NCI-H774 (cell line): ENCODE data around the gene MRPL57.
"Not testable (repeated sequence)": the region's sequence is repeated elsewhere in the genome, so short reads cannot be mapped to it uniquely, and the experiment has no call there.

Experiments used
- DNase-seq: peaks from one replicate; lab custom pipeline; 2025; lab: John Stamatoyannopoulos, UW

The MRPL57 gene

GRCh38 chr13:21176215-21176981 is at the start of gene MRPL57, which contains the start of gene SKA3:
Gene MRPL57 (plus strand): TSS chr13:21176658. CDS start chr13:21176917, 259 bp downstream.
Gene SKA3 (minus strand): TSS chr13:21176552. CDS start chr13:21176477, 75 bp downstream.
- DNase-seq: peak; percentile 76

- no peak for DNase-seq
Measured at GRCh38 chr13:21130116-21130515, 46.3 kb upstream of the MRPL57 start.

- no peak for DNase-seq
Measured at GRCh38 chr13:21133077-21133476, 43.4 kb upstream of the MRPL57 start.

- DNase-seq: no peak
Measured at GRCh38 chr13:21134475-21134874, 42.0 kb upstream of the MRPL57 start.

GRCh38 chr13:21135833-21136232 is 40.6 kb upstream of the MRPL57 start:
- not testable (repeated sequence) for DNase-seq

- no peak for DNase-seq
Measured at GRCh38 chr13:21137696-21138095, 38.8 kb upstream of the MRPL57 start.

- no peak for DNase-seq
Measured at GRCh38 chr13:21138561-21138960, 37.9 kb upstream of the MRPL57 start.

- DNase-seq: no peak
Measured at GRCh38 chr13:21139374-21139773, 37.1 kb upstream of the MRPL57 start.

GRCh38 chr13:21142766-21143165 is 33.7 kb upstream of the MRPL57 start:
- DNase-seq: no peak

GRCh38 chr13:21147827-21148226 is 28.6 kb upstream of the MRPL57 start:
- no peak for DNase-seq

- DNase-seq: no peak
Measured at GRCh38 chr13:21148557-21149258, 27.8 kb upstream of the MRPL57 start.

GRCh38 chr13:21149568-21149967 is 26.9 kb upstream of the MRPL57 start:
- DNase-seq: no peak

GRCh38 chr13:21150013-21150412 is 26.4 kb upstream of the MRPL57 start:
- no peak for DNase-seq

- no peak for DNase-seq
Measured at GRCh38 chr13:21152251-21152899, 24.1 kb upstream of the MRPL57 start.

- DNase-seq: no peak
Measured at GRCh38 chr13:21164631-21165030, 11.8 kb upstream of the MRPL57 start.

GRCh38 chr13:21165606-21166005 is 10.9 kb upstream of the MRPL57 start:
- DNase-seq: not testable (repeated sequence)

GRCh38 chr13:21171420-21171819 is 5.0 kb upstream of the MRPL57 start:
- no peak for DNase-seq

- DNase-seq: not testable (repeated sequence)
Measured at GRCh38 chr13:21173767-21174166, 2.7 kb upstream of the MRPL57 start.

GRCh38 chr13:21175656-21176214 is 723 bp upstream of the MRPL57 start:
- DNase-seq: no peak

- no peak for DNase-seq
Measured at GRCh38 chr13:21176982-21177284, 475 bp downstream of the MRPL57 start.

GRCh38 chr13:21181671-21182070 is 5.2 kb downstream of the MRPL57 start:
- DNase-seq: no peak

GRCh38 chr13:21186410-21186809 is 10.0 kb downstream of the MRPL57 start:
- DNase-seq: not testable (repeated sequence)

- DNase-seq: not testable (repeated sequence)
Measured at GRCh38 chr13:21194756-21195155, 18.3 kb downstream of the MRPL57 start.
